ENCODE measurements around the gene ROGDI. TPM values are rescaled to one million over a fixed set of nuclear protein-coding genes. Genes with fewer than 3 reads are reported as not detected.

ROGDI gene
- total and polyA plus RNA-seq, 4 donors, result 14.0 to 28.1 (median 17.4) TPM

DNA sequence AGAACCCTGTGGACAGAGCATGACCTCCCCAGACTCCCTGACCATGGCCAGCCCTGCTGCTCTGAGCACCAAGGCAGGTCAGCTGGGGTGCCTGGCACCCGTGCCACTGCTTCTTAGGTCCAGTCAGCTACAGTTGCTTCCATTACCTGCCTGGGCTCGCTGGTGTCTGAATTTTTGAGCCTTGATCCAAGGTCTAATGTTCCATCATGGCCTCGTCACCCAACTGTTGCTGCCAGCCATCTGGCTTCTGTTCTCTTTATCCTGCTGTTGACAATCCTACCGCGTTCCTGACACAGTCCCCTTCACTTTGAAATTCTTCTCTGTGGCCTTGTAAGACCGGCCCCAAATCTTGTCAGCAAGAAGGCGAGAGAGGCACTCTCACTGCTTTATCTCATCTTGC, 28.0 kb upstream of the ROGDI start:
- no peak overlapping the region for H3K9ac ChIP-seq (ENCODE audit: low read depth in 1 of 2, low read length in 2 of 2)
- H3K4me1 ChIP-seq (ENCODE audit: control insufficient read depth in 4 of 4, insufficient read depth in 4 of 4, low read length in 3 of 4), result no peaks in the 10 kb centered on the region
- no peak for TF ChIP-seq EGR1 (IDR thresholded peaks at IDR 0.05; ENCODE audit: low read depth in 2 of 2)
- DNase-seq (ENCODE audit: low spot score), result no peak
- no peaks in the 10 kb centered on the region for H3K27me3 ChIP-seq (ENCODE audit: control insufficient read depth in 4 of 4, insufficient read depth in 4 of 4, low read length in 3 of 4)
- no peak overlapping the region for H3K27ac ChIP-seq (ENCODE audit: low read depth in 1 of 2, low read length in 2 of 2)
- H3K4me3 ChIP-seq (ENCODE audit: low read depth in 1 of 3, low read length in 3 of 3), result no peak overlapping the region
- H3K9me3 ChIP-seq (ENCODE audit: control insufficient read depth in 4 of 4, low read length in 3 of 4), result no peaks in the 10 kb centered on the region
- 89% methylated on average over 7 of the region's 7 CpGs for WGBS
- H3K36me3 ChIP-seq (ENCODE audit: control insufficient read depth in 4 of 4, insufficient read depth in 3 of 4, low read depth in 1 of 4, low read length in 3 of 4), result peaks cover 16 to 66% (median 47%) of the 10 kb centered on the region in 4 donors

DNA sequence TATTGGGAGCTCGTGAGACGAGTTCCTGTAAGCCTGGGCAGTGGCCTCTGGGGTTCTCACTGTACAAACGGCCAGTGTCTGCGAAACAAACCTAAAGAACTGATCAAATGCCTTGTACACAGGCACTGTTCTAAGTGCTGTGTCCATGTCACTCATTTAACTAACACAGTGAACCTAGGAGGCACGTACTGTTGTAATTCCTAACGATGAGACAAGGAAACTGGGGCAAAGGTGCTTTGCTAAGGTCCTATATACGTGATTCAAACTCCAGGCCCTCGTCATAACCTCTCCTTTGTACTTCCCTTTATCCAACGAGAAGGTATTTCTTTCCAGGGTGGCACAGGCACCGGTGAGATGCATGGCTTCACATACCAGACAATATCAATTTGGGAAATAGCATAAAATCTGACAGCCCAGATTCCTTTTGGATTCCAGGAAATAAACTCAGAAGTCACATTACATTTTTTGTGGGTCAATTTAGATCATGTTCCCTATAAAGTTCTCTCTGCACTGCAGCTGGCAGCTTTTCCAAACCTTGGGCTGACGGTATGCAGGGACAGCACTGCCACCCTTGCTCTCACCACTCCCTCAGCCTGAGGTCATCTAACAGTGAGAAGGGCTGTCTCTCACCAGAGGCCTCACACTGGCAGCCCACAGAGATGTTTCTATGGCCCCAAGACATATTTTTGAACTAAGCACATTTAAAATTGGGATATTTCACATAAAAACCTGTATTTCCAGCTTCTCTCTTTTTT, 26.3 kb upstream of the ROGDI start:
- WGBS, result 90% methylated on average over 11 of the region's 11 CpGs

DNA sequence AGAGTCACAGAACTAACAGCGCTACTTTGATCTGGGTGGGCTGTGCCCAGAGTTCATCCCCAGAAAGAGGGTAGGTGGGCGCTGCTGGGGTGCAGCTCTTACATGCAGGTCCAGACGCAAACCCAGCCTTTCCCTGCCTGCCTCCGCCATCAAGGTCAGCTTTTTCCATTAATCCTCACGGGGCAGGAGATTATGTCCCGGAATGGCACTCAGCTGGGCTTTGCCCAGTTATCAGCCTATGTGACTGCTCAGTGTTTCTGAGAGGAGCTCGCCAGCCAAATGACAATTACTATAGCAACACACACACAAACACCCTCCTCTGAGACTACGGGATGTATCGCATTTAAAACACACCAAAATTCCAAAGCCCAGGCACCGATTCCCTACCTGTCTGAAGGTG, 24.5 kb upstream of the ROGDI start:
- Histone ChIP-seq H3K9me3 (ENCODE audit: control insufficient read depth in 4 of 4, low read length in 3 of 4) (no peaks in the 10 kb centered on the region), H3K9ac (ENCODE audit: low read depth in 1 of 2, low read length in 2 of 2) (no peak overlapping the region), H3K4me3 (ENCODE audit: low read depth in 1 of 3, low read length in 3 of 3) (no peak overlapping the region), H3K27me3 (ENCODE audit: control insufficient read depth in 4 of 4, insufficient read depth in 4 of 4, low read length in 3 of 4) (no peaks in the 10 kb centered on the region), H3K27ac (ENCODE audit: low read depth in 1 of 2, low read length in 2 of 2) (no peak overlapping the region), H3K36me3 (ENCODE audit: control insufficient read depth in 4 of 4, insufficient read depth in 3 of 4, low read depth in 1 of 4, low read length in 3 of 4) (peaks cover 13 to 80% (median 55%) of the 10 kb centered on the region in 4 donors), H3K4me1 (ENCODE audit: control insufficient read depth in 4 of 4, insufficient read depth in 4 of 4, low read length in 3 of 4) (no peaks in the 10 kb centered on the region)
- 95% methylated on average over 10 of the region's 10 CpGs for WGBS
- no peak for DNase-seq (ENCODE audit: low spot score)
- TF ChIP-seq RXRA (IDR thresholded peaks at IDR 0.05) (no peak), JUND (IDR thresholded peaks at IDR 0.05) (no peak), HNF4A (conservative IDR thresholded peaks at IDR 0.05) (no peak), SP1 (IDR thresholded peaks at IDR 0.05) (no peak), GABPA (IDR thresholded peaks at IDR 0.05 in 1 of 2, conservative IDR thresholded peaks at IDR 0.05 in 1 of 2) (no peak), FOXA2 (IDR thresholded peaks at IDR 0.05) (no peak)
- TF ChIP-seq, protein P1, sequence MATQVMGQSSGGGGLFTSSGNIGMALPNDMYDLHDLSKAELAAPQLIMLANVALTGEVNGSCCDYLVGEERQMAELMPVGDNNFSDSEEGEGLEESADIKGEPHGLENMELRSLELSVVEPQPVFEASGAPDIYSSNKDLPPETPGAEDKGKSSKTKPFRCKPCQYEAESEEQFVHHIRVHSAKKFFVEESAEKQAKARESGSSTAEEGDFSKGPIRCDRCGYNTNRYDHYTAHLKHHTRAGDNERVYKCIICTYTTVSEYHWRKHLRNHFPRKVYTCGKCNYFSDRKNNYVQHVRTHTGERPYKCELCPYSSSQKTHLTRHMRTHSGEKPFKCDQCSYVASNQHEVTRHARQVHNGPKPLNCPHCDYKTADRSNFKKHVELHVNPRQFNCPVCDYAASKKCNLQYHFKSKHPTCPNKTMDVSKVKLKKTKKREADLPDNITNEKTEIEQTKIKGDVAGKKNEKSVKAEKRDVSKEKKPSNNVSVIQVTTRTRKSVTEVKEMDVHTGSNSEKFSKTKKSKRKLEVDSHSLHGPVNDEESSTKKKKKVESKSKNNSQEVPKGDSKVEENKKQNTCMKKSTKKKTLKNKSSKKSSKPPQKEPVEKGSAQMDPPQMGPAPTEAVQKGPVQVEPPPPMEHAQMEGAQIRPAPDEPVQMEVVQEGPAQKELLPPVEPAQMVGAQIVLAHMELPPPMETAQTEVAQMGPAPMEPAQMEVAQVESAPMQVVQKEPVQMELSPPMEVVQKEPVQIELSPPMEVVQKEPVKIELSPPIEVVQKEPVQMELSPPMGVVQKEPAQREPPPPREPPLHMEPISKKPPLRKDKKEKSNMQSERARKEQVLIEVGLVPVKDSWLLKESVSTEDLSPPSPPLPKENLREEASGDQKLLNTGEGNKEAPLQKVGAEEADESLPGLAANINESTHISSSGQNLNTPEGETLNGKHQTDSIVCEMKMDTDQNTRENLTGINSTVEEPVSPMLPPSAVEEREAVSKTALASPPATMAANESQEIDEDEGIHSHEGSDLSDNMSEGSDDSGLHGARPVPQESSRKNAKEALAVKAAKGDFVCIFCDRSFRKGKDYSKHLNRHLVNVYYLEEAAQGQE (IDR thresholded peaks at IDR 0.05), result no peak
- TF ChIP-seq, protein P2, sequence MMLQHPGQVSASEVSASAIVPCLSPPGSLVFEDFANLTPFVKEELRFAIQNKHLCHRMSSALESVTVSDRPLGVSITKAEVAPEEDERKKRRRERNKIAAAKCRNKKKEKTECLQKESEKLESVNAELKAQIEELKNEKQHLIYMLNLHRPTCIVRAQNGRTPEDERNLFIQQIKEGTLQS (IDR thresholded peaks at IDR 0.05), result no peak
- TF ChIP-seq, protein P3, sequence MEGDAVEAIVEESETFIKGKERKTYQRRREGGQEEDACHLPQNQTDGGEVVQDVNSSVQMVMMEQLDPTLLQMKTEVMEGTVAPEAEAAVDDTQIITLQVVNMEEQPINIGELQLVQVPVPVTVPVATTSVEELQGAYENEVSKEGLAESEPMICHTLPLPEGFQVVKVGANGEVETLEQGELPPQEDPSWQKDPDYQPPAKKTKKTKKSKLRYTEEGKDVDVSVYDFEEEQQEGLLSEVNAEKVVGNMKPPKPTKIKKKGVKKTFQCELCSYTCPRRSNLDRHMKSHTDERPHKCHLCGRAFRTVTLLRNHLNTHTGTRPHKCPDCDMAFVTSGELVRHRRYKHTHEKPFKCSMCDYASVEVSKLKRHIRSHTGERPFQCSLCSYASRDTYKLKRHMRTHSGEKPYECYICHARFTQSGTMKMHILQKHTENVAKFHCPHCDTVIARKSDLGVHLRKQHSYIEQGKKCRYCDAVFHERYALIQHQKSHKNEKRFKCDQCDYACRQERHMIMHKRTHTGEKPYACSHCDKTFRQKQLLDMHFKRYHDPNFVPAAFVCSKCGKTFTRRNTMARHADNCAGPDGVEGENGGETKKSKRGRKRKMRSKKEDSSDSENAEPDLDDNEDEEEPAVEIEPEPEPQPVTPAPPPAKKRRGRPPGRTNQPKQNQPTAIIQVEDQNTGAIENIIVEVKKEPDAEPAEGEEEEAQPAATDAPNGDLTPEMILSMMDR (IDR thresholded peaks at IDR 0.05; ENCODE audit: low read depth, low read length, missing input control), result no peak

More for the DNA sequence above, 26.3 kb upstream of the ROGDI start:
- TF ChIP-seq RXRA (IDR thresholded peaks at IDR 0.05), result no peak
- TF ChIP-seq SP1 (IDR thresholded peaks at IDR 0.05), result no peak
- TF ChIP-seq HNF4G (IDR thresholded peaks at IDR 0.05), result no peak
- no peak for TF ChIP-seq TAF1 (conservative IDR thresholded peaks at IDR 0.05)
- TF ChIP-seq, protein P4, sequence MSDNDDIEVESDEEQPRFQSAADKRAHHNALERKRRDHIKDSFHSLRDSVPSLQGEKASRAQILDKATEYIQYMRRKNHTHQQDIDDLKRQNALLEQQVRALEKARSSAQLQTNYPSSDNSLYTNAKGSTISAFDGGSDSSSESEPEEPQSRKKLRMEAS (IDR thresholded peaks at IDR 0.05), result no peak
- TF ChIP-seq RAD21 (IDR thresholded peaks at IDR 0.05), result no peak
- TF ChIP-seq, protein P1 (IDR thresholded peaks at IDR 0.05), result no peak
- H3K36me3 ChIP-seq (ENCODE audit: control insufficient read depth in 4 of 4, insufficient read depth in 3 of 4, low read depth in 1 of 4, low read length in 3 of 4), result peaks cover 13 to 79% (median 57%) of the 10 kb centered on the region in 4 donors
- H3K4me3 ChIP-seq (ENCODE audit: low read depth in 1 of 3, low read length in 3 of 3), result no peak overlapping the region
- H3K9ac ChIP-seq (ENCODE audit: low read depth in 1 of 2, low read length in 2 of 2), result no peak overlapping the region
- no peaks in the 10 kb centered on the region for H3K27me3 ChIP-seq (ENCODE audit: control insufficient read depth in 4 of 4, insufficient read depth in 4 of 4, low read length in 3 of 4)
- no peak overlapping the region for H3K27ac ChIP-seq (ENCODE audit: low read depth in 1 of 2, low read length in 2 of 2)
- H3K4me1 ChIP-seq (ENCODE audit: control insufficient read depth in 4 of 4, insufficient read depth in 4 of 4, low read length in 3 of 4), result no peaks in the 10 kb centered on the region
- DNase-seq (ENCODE audit: low spot score), result no peak
- H3K9me3 ChIP-seq (ENCODE audit: control insufficient read depth in 4 of 4, low read length in 3 of 4), result no peaks in the 10 kb centered on the region

Measured in liver (tissue), 9 donors.